ENCODE data around the gene C13orf42. TPM values are rescaled to one million over a fixed set of nuclear protein-coding genes. Genes with fewer than 3 reads are reported as not detected.

C13orf42 gene
- total and polyA plus RNA-seq, 2 donors (not counting 3 experiments of a cell fraction or from before 2014, with no cell fraction given), result not detected

DNA sequence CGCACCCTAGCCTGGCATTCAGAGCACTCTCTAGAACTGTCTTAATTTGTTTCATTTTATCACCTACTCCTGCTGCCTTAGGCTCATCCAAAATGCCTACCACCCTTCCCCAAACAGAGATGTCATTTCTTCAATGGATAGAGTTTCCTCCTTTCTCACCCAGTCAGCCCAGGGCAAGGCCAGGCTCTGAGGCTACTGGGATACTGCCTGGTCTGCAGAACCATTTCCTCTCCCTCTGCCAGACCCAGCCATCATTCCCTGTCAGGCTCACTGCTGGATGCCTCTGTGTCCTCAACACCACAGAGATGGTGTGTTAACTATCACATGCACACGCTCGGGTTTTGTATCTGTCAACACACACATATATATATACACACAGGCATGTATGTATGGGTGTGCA lies 47.2 kb downstream of the C13orf42 start:
- peaks cover 11% of the 10 kb centered on the region for H3K4me1 ChIP-seq (ENCODE audit: control insufficient read depth, extremely low read depth, insufficient read depth, low read length)
- intact Hi-C loops (cut with micrococcal nuclease), result loop anchor here (10.0 kb wide), 1 partner anchor 529 kb away; no protein-coding TSS in a partner anchor
- no peak overlapping the region for H3K4me3 ChIP-seq (replicated peaks in 1 of 3; ENCODE audit: insufficient read depth in 1 of 3, low read depth in 1 of 3, low read length in 3 of 3)
- no peak overlapping the region for H3K4me2 ChIP-seq (ENCODE audit: insufficient read depth, low read length)
- CTCF ChIA-PET, result no interaction called here
- H3K27me3 ChIP-seq (ENCODE audit: control insufficient read depth in 2 of 2, insufficient read depth in 2 of 2, low read length in 2 of 2), result peaks cover 7 to 17% of the 10 kb centered on the region in 2 experiments
- no peak for TF ChIP-seq POLR2A (IDR thresholded peaks at IDR 0.05; ENCODE audit: low read depth, low read length)
- H3K9me3 ChIP-seq (replicated peaks; ENCODE audit: control insufficient read depth, insufficient read depth, low read length), result no peaks in the 10 kb centered on the region
- no peak overlapping the region for H3K27ac ChIP-seq (ENCODE audit: insufficient read depth, low read depth, low read length)
- H3K36me3 ChIP-seq (ENCODE audit: control insufficient read depth in 2 of 2, extremely low read depth in 1 of 2, insufficient read depth in 2 of 2, low read length in 2 of 2), result no peaks in the 10 kb centered on the region
- DNase-seq (ENCODE audit: low read depth, low spot score) (no peak), FAIRE-seq (no peak)
- no peaks in the 10 kb centered on the region for H3K79me2 ChIP-seq (ENCODE audit: control insufficient read depth, insufficient read depth, low read length)
- H2AFZ ChIP-seq (ENCODE audit: low read depth, low read length), result no peak overlapping the region
- dilution Hi-C loops (cut with MboI; ENCODE audit: extremely low pct_ligation_motif_present, low sequenced_read_pairs), result no loop called here
- POLR2A ChIA-PET, result no interaction called here
- no peaks in the 10 kb centered on the region for H4K20me1 ChIP-seq (replicated peaks; ENCODE audit: control insufficient read depth, extremely low read depth, insufficient read depth, low read length)
- no TSS peak for BruUV-seq (replicated peaks)
- no peaks in the 10 kb centered on the region for H3K9me1 ChIP-seq (replicated peaks; ENCODE audit: control insufficient read depth, extremely low read depth, insufficient read depth, low read length)
- H3K9ac ChIP-seq (replicated peaks; ENCODE audit: extremely low read depth, insufficient read depth, low read length), result no peak overlapping the region

DNA sequence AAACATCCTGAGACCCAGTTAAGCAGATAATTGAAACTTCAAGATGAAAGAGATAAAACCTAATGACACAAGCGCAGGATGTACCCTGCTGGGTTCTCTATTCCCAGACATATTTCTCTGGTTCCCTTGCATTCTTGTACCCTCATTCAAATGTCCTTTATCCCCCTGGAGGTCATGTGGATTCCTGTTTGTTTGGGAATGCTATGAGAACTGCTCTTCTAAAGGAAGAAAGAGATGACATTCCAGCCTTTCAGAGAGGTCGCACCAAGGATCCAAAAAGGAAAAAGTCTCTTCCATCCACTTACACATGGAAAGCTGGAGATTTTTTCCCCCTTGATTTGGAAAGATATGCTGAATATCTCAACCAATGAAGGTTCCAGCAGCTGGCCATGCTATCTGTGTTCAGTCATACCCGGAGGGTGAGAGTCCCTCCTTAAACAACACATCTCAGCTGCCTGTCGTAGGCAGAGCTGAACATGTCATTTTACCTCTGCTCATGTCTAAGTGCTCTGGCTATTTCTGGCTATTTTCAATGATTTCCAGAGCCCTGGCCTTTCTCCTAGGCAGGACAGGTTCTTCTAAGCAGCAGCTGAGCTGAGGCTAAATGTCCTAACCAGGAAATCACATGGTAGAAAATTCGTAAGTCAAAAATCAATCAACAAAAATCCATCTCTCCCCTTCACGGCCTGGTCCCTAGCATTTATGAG lies 52.5 kb downstream of the C13orf42 start:
- TF ChIP-seq POLR2A (IDR thresholded peaks at IDR 0.05; ENCODE audit: low read depth, low read length) (no peak), MYC (IDR thresholded peaks at IDR 0.05; ENCODE audit: low read depth, low read length) (no peak), FOS (IDR thresholded peaks at IDR 0.05; ENCODE audit: borderline replicate concordance, insufficient read depth, low read length) (no peak), MAX (IDR thresholded peaks at IDR 0.05; ENCODE audit: insufficient read depth, insufficient read length) (no peak), POLR2AphosphoS5 (IDR thresholded peaks at IDR 0.05; ENCODE audit: insufficient read depth, low read depth, low read length) (no peak), EZH2 (IDR thresholded peaks at IDR 0.05; ENCODE audit: borderline replicate concordance, low read depth, low read length, severe bottlenecking) (no peak), JUN (IDR thresholded peaks at IDR 0.05; ENCODE audit: borderline replicate concordance, insufficient read depth, insufficient read length, low read depth) (no peak), GATA2 (IDR thresholded peaks at IDR 0.05; ENCODE audit: insufficient read depth, insufficient read length, low read depth, low read length) (no peak)
- TF ChIP-seq, protein P1, sequence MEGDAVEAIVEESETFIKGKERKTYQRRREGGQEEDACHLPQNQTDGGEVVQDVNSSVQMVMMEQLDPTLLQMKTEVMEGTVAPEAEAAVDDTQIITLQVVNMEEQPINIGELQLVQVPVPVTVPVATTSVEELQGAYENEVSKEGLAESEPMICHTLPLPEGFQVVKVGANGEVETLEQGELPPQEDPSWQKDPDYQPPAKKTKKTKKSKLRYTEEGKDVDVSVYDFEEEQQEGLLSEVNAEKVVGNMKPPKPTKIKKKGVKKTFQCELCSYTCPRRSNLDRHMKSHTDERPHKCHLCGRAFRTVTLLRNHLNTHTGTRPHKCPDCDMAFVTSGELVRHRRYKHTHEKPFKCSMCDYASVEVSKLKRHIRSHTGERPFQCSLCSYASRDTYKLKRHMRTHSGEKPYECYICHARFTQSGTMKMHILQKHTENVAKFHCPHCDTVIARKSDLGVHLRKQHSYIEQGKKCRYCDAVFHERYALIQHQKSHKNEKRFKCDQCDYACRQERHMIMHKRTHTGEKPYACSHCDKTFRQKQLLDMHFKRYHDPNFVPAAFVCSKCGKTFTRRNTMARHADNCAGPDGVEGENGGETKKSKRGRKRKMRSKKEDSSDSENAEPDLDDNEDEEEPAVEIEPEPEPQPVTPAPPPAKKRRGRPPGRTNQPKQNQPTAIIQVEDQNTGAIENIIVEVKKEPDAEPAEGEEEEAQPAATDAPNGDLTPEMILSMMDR (IDR thresholded peaks at IDR 0.05; ENCODE audit: extremely low read depth in 1 of 2, insufficient read depth in 1 of 2, low read depth in 1 of 2, low read length in 2 of 2), result no peak
- Histone ChIP-seq H3K9ac (replicated peaks; ENCODE audit: extremely low read depth, insufficient read depth, low read length) (no peak overlapping the region), H3K4me1 (ENCODE audit: control insufficient read depth, extremely low read depth, insufficient read depth, low read length) (no peaks in the 10 kb centered on the region), H3K4me2 (ENCODE audit: insufficient read depth, low read length) (no peak overlapping the region), H3K4me3 (replicated peaks in 1 of 3; ENCODE audit: insufficient read depth in 1 of 3, low read depth in 1 of 3, low read length in 3 of 3) (no peak overlapping the region), H3K9me3 (replicated peaks; ENCODE audit: control insufficient read depth, insufficient read depth, low read length) (no peaks in the 10 kb centered on the region), H3K27me3 (ENCODE audit: control insufficient read depth in 2 of 2, insufficient read depth in 2 of 2, low read length in 2 of 2) (peaks cover 5 to 14% of the 10 kb centered on the region in 2 experiments), H4K20me1 (replicated peaks; ENCODE audit: control insufficient read depth, extremely low read depth, insufficient read depth, low read length) (no peaks in the 10 kb centered on the region), H3K9me1 (replicated peaks; ENCODE audit: control insufficient read depth, extremely low read depth, insufficient read depth, low read length) (no peaks in the 10 kb centered on the region), H3K36me3 (ENCODE audit: control insufficient read depth in 2 of 2, extremely low read depth in 1 of 2, insufficient read depth in 2 of 2, low read length in 2 of 2) (no peaks in the 10 kb centered on the region), H2AFZ (ENCODE audit: low read depth, low read length) (no peak overlapping the region), H3K27ac (ENCODE audit: insufficient read depth, low read depth, low read length) (no peak overlapping the region), H3K79me2 (ENCODE audit: control insufficient read depth, insufficient read depth, low read length) (no peaks in the 10 kb centered on the region)
- BruUV-seq (replicated peaks), result no TSS peak
- POLR2A ChIA-PET, result no interaction called here
- CTCF ChIA-PET, result no interaction called here
- intact Hi-C loops (cut with micrococcal nuclease), result no loop called here
- DNase-seq (ENCODE audit: low read depth, low spot score) (no peak), FAIRE-seq (no peak)
- dilution Hi-C loops (cut with MboI; ENCODE audit: extremely low pct_ligation_motif_present, low sequenced_read_pairs), result no loop called here
